Activated CD4-positive, alpha-beta T cell treated with anti-CD3 and anti-CD28 coated beads for 4 hours (primary cell): ENCODE results near the gene C16orf74.

Experiments
- DNase-seq, 2 donors: peaks; one replicate each; pipeline ENCODE4 v3.0.0-alpha.2; 2020

C16orf74 gene

DNA sequence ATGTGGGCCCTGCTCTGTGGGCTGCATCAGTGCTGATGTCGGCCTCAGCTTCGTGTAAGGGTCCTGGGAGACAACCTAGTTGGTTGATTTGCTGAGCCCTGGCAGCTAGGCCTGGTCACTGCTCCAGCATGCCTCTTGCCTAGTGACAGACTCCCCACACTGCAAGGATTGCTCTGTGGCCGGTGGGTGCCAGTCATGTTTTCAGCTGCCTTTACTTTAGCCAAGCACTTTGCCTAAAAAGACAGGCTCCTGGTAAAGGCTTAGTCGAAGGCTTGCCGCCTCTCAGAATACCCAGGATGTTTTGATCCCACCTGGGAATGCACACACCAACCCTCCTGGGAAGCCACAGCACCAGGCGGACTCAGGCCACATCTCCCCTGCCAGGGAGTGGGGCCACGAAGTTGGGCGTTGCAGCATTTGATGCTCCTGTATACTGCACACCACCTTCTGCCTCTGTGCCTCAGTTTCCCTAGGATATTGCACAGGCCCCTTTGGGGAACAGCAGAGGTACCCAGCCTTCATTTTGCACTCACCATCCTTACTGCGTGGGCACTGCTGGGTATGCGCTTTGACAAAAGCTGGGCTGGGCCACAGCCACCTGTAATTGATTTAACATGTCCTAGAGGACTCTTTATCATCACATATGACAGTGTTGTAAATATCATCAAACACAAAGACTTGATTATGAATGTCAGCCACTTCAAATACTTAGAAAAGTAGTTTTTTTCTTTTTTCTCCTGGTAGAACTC, 82.0 kb downstream of the C16orf74 start:
- DNase-seq: no peak

- DNase-seq: no peak
These were observed 83.0 kb downstream of the C16orf74 start for GRCh38 chr16:85667841-85668413.

GRCh38 chr16:85667261-85667660, 83.6 kb downstream of the C16orf74 start:
- no peak for DNase-seq

- no peak for DNase-seq
These were observed 85.0 kb downstream of the C16orf74 start for GRCh38 chr16:85665929-85666328.

- DNase-seq: no peak
These were observed 85.5 kb downstream of the C16orf74 start for GRCh38 chr16:85665373-85665740.

- DNase-seq: no peak
These were observed 86.1 kb downstream of the C16orf74 start for GRCh38 chr16:85664580-85665372.

DNA sequence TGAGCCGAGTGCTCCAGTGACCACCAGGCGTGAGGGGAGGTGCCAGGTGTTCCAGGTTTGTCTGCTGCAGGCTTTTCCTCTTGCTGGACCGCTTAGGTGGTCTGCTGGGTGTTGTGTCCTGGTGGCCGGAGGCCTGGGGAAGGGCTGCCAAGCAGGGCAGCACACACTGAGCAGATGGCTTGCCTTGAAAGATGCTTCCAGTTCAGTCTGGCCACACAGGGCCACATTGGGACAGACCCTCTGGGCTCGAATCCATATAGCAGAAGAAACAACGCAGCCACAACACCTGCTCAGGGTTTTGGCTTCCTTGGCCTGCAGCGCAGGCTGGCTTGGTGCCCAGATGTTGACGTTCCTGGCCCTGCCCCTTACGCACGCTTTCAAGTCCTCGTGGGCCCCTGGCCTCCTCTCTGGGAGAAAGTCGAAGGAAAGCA, 87.0 kb downstream of the C16orf74 start:
- no peak for DNase-seq

- DNase-seq: no peak
These were observed 87.7 kb downstream of the C16orf74 start for GRCh38 chr16:85662976-85663830.

DNA sequence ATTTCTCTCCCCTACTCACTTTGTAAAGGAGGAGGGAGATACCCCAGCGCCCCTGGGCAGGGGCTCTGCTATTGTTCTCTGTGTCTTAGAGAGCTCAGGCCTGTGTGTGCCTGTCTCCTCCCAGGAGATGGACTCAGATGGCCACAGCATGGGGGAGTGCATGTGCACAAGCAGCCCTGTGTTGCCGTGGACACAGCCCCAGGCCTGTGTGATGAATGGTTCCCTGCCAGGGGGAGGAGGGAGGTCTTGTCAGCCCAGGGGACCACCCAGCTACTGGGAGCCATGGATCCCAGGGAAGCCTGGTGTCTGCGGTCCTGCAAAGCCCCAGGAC, 88.4 kb downstream of the C16orf74 start:
- no peak for DNase-seq

DNA sequence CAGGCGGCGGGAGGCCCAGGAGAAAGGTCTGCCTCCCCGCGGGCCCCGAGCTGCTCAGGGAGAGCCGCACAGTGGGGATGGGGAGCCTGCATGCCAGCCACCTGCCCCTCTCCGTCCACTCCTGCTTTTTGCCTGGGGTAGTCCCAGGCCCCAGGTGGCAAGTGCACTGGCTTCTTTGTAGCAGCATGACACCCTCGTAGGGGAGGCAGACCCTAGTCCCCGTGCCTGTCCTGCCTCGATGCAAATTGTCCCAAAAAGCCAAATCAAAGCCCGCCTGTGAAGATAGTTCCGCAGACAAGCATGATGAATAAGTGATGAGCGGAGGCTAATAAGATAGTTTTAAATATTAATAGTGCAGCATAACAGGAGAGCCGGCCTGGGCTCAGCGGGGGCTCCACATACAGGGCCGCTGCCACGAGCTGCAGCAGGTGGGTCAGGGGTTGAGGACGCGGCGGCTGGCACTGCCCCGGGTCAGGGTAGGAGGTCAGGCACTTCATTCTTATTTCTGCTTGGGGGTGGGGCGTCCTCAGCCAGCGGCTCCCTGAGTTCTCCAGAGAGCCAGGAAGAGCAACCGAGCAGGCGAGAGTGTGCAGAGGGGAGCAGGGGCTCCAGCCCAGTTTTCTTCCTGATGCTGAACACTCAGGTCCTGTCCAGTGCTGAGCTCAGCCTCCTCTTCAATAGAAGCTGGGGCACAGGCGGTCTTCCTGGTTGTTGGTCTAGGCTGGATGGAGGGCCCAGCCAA, 89.0 kb downstream of the C16orf74 start:
- DNase-seq: no peak

GRCh38 chr16:85660843-85661739, 89.8 kb downstream of the C16orf74 start:
- DNase-seq: no peak

DNA sequence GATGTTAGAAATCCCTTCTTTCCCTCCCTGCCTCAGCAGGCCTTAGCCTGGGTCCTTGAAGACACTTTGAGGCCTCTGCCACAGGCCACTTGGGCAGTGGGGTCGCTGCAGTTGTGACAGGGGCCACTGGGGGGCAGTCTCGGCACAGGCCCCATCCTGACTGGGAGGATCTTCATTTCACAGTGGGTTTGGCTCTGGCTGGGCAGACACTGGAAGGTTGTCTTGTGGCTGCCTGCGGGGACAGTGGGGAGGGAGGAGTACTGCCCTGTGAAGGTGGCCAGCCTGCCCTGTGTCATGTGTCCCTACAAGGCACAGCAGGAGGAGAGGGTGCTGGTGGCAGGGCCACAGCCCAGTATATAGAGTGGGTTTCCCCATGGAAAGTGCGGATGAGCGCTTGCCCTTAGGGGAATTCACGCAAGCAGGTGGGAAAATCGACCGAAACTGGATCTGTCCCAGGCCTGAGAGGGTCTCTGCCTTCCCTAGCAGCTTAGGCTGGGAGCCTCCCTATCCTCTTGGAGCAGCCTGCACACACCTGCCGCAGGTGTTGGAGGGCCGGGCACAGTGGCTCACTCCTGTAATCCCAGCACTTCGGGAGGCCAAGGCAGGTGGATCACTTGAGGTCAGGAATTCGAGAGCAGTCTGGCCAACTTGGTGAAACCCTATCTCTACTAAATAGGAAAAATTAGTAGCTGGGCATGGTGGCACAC, 90.9 kb downstream of the C16orf74 start:
- peak; percentile 32 to 47 for DNase-seq

DNA sequence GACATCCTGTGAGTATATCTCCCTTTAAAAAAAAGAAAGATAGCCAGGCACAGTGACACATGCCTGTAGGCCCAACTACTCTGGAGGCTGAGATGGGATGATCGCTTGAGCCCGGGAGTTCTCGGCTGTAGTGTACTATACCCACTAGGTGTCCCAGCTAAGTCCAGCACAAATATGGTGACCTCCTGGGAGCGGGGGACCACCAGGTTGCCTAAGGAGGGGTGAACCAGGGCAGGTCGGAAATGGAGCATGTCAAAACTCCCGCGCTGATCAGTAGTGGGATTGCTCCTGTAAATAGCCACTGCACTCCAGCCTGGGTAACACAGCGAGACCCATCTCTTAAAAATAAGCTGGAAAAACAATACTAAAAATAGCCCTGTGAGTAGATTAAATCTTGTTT, 91.6 kb downstream of the C16orf74 start:
- no peak for DNase-seq

DNA sequence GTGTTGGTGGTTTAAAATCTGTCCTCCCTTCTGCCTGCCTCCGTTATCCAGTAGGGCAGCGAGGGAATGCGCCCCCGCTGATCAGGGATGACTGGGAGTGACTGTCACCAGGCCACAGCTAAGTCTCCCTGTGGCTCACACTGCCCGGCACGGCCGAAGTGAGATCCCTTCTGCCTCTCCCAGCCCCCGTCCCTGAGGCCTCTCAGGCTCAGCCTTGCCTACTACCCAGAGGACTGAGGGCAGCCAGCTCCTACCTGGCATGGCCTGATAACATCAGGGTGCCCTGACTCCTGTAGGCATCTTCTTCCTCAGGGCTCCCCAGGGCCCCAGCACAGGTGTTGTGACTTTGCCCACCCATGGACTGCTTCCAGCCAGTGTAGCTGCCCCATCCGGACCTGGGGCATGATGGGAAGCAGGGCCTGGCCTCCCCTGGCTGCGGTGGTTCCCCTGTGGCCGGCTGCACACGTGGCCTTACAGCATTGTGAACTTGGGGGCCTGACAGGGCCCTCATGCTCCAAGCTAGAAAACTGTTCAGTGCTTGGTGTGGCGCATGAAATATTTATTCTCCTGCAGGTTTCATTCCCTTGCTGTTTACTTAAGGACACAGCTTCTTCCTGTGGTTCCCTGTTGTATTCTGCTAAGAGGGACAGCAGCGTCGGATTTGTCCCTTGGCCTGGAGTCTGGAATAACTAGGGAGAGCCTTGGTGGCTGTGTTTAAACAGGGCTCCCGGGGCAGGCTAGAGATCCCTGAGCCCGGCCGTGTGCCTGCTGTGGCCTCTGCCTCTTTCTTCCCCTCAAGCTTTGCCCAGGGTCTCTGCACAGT, 92.2 kb downstream of the C16orf74 start:
- no peak for DNase-seq

DNA sequence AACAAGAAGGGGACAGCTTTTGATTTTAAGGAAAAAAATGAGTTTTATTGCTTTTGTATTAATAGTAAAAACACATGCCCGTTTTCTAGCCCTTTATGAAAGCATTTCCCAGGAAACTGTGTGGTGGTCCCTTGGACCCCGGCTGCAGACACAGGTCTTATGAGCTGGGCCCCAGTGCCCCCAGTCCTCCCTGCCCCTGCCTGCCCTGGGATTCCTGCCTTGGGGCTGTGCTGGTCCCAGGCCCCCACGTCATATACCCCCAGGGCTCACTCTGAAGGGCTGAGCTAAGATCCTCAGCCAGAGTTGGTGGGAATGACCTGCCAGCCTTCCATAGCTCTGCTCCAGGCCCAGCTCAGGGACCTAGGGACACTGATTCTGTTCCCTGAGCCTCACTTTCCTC, 92.9 kb downstream of the C16orf74 start:
- DNase-seq: no peak
